Brain microvascular endothelial cell (primary cell): ENCODE results near the gene TMEM131.

Experiments
- DNase-seq: peaks from one replicate; pipeline ENCODE4 v3.0.0-alpha.2; 2020
- H3K27ac ChIP-seq: fragments of 250-450 bp; sonication (Bioruptor Pico); 2 replicates; pipeline ENCODE4 v1.5.1; 2020; ENCODE audit warnings: mild to moderate bottlenecking, moderate library complexity
- H3K27me3 ChIP-seq: fragments of 250-450 bp; sonication (Bioruptor Pico); replicated peaks from 2 replicates; pipeline ENCODE4 v1.5.1; 2020; ENCODE audit warnings: mild to moderate bottlenecking
- H3K36me3 ChIP-seq: fragments of 250-450 bp; sonication (Bioruptor Pico); replicated peaks from 2 replicates; pipeline ENCODE4 v1.5.1; 2020; ENCODE audit warnings: mild to moderate bottlenecking
- H3K4me3 ChIP-seq: 2 replicates; pipeline ENCODE4 v1.5.1; 2011; ENCODE audit warnings: low read depth, mild to moderate bottlenecking, control low read depth, low read length, moderate library complexity
- in situ Hi-C: cut with HindIII; loops from 2 replicates; pipeline ENCODE4 v1.10.0; 2017; ENCODE audit warnings: low sequenced_read_pairs, low pct_ligation_motif_present
- TF ChIP-seq, protein P1 (sequence below): IDR thresholded peaks from 2 replicates; pipeline ENCODE4 v1.5.1; 2011; ENCODE audit warnings: low read depth, mild to moderate bottlenecking, moderate library complexity, low read length, control low read depth, inconsistent platforms; ENCODE audit errors: missing control alignments

Gene TMEM131

DNA sequence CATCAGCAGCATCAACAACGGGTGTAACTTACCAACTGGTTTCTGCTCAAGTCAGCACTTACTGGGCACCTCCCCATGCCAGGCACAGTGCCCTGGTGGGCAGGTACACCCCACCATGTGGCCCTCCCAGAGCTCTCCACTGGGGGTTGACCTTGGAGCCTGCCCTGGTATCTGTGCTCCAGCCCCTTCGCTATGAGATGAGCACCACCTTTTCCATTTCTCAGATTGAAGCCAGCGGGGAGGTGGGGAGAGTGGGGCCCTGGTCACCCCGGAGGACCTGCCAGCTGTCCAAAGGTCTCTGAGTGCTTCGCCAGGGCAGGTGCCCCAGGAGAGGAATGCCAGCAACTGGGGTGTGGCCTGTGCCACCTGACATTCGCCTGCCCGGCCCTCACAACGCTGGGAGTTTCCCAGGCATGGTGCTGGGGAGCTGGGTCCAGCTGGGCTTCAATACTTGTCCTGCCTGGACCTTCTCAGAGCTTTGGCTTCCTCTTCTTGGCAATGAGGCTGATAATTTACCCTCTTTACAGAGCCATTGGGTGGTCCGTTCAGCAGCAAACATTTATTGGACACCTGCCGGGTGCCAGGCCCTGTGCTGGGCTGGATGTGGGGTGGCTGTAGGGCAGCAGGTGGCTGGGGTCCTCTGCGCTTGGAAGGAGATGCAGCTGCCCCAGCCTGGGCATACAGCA lies 288.2 kb downstream of the TMEM131 start:
- no peaks in the 10 kb centered on the region for H3K36me3 ChIP-seq

DNA sequence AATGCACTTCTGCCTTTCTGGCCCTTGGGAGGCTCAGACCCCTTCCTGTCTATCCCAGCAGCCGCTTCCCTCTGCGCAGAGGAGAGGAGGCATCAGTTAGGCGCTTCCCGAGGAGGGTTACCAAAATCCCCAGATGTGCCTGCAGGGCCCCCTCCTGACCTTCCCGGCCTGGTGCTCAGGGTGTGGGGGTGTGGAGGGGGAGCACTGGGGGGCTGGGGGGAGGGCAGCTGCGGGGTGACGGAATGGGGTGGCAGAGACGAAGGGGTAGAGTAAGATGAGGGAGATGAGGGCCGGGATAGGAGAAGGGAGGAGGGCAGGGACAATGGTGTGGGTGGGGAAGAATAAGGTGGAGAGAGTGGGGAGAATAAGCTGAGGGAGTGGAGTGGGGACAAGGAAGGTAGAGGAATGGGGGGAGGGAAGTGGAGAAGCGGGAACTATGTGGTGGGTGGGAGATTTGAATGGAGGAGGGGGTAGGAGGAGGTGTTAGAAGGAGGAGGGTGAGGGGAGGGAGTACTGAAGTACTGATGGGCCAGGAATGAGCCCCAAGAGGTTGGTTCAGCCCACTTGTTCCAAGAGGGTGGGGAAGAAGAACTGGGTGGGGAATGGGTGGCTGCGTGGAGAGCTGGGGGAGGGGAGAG lies 288.9 kb downstream of the TMEM131 start:
- Histone ChIP-seq H3K4me3 (no peak overlapping the region), H3K27ac (no peak overlapping the region), H3K36me3 (no peaks in the 10 kb centered on the region), H3K27me3 (no peaks in the 10 kb centered on the region)
- TF ChIP-seq, protein P1, sequence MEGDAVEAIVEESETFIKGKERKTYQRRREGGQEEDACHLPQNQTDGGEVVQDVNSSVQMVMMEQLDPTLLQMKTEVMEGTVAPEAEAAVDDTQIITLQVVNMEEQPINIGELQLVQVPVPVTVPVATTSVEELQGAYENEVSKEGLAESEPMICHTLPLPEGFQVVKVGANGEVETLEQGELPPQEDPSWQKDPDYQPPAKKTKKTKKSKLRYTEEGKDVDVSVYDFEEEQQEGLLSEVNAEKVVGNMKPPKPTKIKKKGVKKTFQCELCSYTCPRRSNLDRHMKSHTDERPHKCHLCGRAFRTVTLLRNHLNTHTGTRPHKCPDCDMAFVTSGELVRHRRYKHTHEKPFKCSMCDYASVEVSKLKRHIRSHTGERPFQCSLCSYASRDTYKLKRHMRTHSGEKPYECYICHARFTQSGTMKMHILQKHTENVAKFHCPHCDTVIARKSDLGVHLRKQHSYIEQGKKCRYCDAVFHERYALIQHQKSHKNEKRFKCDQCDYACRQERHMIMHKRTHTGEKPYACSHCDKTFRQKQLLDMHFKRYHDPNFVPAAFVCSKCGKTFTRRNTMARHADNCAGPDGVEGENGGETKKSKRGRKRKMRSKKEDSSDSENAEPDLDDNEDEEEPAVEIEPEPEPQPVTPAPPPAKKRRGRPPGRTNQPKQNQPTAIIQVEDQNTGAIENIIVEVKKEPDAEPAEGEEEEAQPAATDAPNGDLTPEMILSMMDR, result no peak
- in situ Hi-C loops, result no loop called here
- DNase-seq, result no peak

More for the DNA sequence above, 288.2 kb downstream of the TMEM131 start:
- DNase-seq, result no peak
- TF ChIP-seq, protein P1, result no peak
- no peak overlapping the region for H3K27ac ChIP-seq
- no peaks in the 10 kb centered on the region for H3K27me3 ChIP-seq
- in situ Hi-C loops, result no loop called here
- H3K4me3 ChIP-seq, result no peak overlapping the region
